H1 (cell line): ENCODE data around the gene AGTR1. TPM values are rescaled to one million over a fixed set of nuclear protein-coding genes. Genes with fewer than 3 reads are reported as not detected.

Experiments
- CEBPB ChIP-seq: IDR thresholded peaks from 2 replicates; pipeline ENCODE4 v1.6.1; 2012; ENCODE audit warnings: low read depth, low read length
- CHD2 ChIP-seq: IDR thresholded peaks from 2 replicates; pipeline ENCODE4 v1.6.1; 2012; ENCODE audit warnings: low read length, improper control_type of control experiment
- CREB1 ChIP-seq: IDR thresholded peaks from 2 replicates; pipeline ENCODE4 v1.6.1; 2012; ENCODE audit warnings: inconsistent platforms
- CTBP2 ChIP-seq: IDR thresholded peaks from 2 replicates; pipeline ENCODE4 v1.7.0; 2011; ENCODE audit warnings: borderline replicate concordance, mild to moderate bottlenecking, moderate library complexity, mixed read lengths, low read length; ENCODE audit not compliant: insufficient read depth, insufficient read length
- EP300 ChIP-seq, 2 experiments: IDR thresholded peaks; 1 replicate in 1 of 2; 2 replicates in 1 of 2; pipeline ENCODE4 v1.6.1; 2011 to 2012; ENCODE audit warnings: low read depth in 2 of 2, low read length in 2 of 2, mild to moderate bottlenecking in 2 of 2, borderline replicate concordance in 1 of 2, inconsistent platforms in 1 of 2, moderate library complexity in 1 of 2
- JUN ChIP-seq: IDR thresholded peaks from 2 replicates; pipeline ENCODE4 v1.6.1; 2011; ENCODE audit warnings: low read depth, mild to moderate bottlenecking, improper control_type of control experiment, low read length
- KDM4A ChIP-seq: IDR thresholded peaks from one replicate; pipeline ENCODE4 v1.7.1; 2012; ENCODE audit warnings: low read depth, mild to moderate bottlenecking, moderate library complexity, low read length, inconsistent platforms; ENCODE audit not compliant: severe bottlenecking
- MAFK ChIP-seq: IDR thresholded peaks from 2 replicates; pipeline ENCODE4 v1.6.1; 2012; ENCODE audit warnings: low read depth, mild to moderate bottlenecking, improper control_type of control experiment, low read length
- POLR2A ChIP-seq, 2 experiments: IDR thresholded peaks; 1 replicate in 1 of 2; 2 replicates in 1 of 2; pipeline ENCODE4 v1.6.1; 2011; ENCODE audit warnings: low read depth in 2 of 2, low read length in 2 of 2, mild to moderate bottlenecking in 2 of 2; ENCODE audit errors: control extremely low read depth in 1 of 2
- POLR2AphosphoS5 ChIP-seq: IDR thresholded peaks from 2 replicates; pipeline ENCODE4 v1.6.1; 2011; ENCODE audit warnings: low read depth, low read length
- SAP30 ChIP-seq: fragments of 300-600 bp; sonication (generic); IDR thresholded peaks from 2 replicates; pipeline ENCODE4 v1.7.1; 2012; ENCODE audit warnings: low read length, moderate library complexity, mild to moderate bottlenecking, inconsistent platforms; ENCODE audit not compliant: insufficient read depth, insufficient replicate concordance
- TAF7 ChIP-seq: optimal IDR thresholded peaks from 2 replicates; pipeline ENCODE3; 2011; ENCODE audit warnings: low read depth, mild to moderate bottlenecking, inconsistent platforms, low read length, moderate library complexity, borderline replicate concordance
- TEAD4 ChIP-seq: IDR thresholded peaks from 2 replicates; pipeline ENCODE4 v1.6.1; 2012; ENCODE audit warnings: low read depth, low read length, inconsistent platforms, mixed read lengths
- polyA plus RNA-seq, 7 experiments: library from polyadenylated mRNA; depleted of rRNA in 3 of 7; stranded (reverse) in 5 of 7; unstranded in 2 of 7; fragments of >200 nt in 5 of 7; fragments of 200-250 nt in 2 of 7; gene quantifications; 1 replicate in 5 of 7; 2 replicates in 1 of 7; 4 replicates in 1 of 7; pipeline versions ENCODE4 v1.2.1 to v1.2.3, GENCODE V29; 2011 to 2013; ENCODE audit warnings: missing spikeins in 2 of 7, mixed read lengths in 2 of 7
- total RNA-seq: library from RNA; stranded (reverse); fragmentation: NEBNext Ultra II Directional; extraction: Animal tissue kit (Norgen Biotek cat#: 25700); gene quantifications from 2 replicates; pipeline ENCODE4 v1.2.1, GENCODE V29; 2021
- TF ChIP-seq, protein P1 (sequence below): IDR thresholded peaks from 2 replicates; pipeline ENCODE4 v1.6.1; 2011; ENCODE audit warnings: low read length, improper control_type of control experiment
- TF ChIP-seq, protein P2 (sequence below), 3 experiments: IDR thresholded peaks; 1 replicate in 2 of 3; 2 replicates in 1 of 3; pipeline versions ENCODE4 v1.5.1 to v1.6.1; 2011; ENCODE audit warnings: low read length in 3 of 3, mild to moderate bottlenecking in 3 of 3, inconsistent platforms in 2 of 3, low read depth in 1 of 3, moderate library complexity in 1 of 3; ENCODE audit not compliant: insufficient read depth in 1 of 3; ENCODE audit errors: control extremely low read depth in 1 of 3
- TF ChIP-seq, protein P3 (sequence below): IDR thresholded peaks from 2 replicates; pipeline ENCODE4 v1.6.1; 2012; ENCODE audit warnings: low read length, inconsistent platforms
- TF ChIP-seq, protein P4 (sequence below): IDR thresholded peaks from 2 replicates; pipeline ENCODE4 v1.6.1; 2012; ENCODE audit warnings: inconsistent platforms

The AGTR1 gene
- total and polyA plus RNA-seq, 2 of the 8 experiments (the other 6 are each of a cell fraction or from before 2014, with no cell fraction given): 0.03 TPM; not detected in 1

DNA sequence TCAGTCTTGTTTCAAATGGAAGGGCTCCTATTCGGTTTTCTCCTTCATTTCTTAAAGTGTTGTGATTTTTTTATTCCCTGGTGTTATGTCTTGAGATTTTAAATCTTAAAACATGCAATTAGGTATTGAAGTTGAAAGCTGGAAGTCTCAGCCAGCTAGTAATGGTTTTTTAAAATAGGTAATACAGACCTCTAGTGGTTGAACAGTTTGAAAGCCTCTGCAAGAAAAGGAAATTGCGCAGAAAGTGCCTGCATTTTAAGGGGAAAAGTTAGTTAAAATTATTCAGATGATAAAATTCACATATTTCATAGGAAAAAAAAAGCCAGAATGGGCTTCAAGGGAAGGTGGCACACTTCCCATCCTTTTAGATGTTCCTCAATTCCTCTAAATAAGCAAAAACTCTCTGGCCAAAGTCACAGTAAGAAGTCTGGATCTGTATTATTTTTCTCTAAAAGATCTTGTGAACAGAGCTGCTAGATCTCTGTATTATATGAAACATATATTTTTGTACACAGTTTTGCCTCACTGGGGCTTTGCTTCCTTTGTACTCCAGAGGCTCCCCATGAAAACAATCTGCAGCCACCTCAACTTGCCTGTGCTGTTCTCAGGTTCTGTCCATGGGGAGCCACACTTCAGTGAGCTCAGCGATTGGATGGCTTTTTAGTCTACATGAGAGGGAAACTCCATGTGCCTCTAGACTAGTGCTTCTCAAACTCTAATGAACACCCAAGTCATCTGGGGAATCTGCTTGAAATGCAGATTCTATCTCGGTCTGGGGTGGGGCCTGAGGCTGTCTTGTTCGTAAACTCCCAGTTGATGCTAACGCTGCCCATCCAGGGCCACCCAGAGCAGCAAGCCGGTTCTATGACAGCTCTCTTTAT lies 21.5 kb downstream of the AGTR1 start (continued):
- TF ChIP-seq, protein P1, sequence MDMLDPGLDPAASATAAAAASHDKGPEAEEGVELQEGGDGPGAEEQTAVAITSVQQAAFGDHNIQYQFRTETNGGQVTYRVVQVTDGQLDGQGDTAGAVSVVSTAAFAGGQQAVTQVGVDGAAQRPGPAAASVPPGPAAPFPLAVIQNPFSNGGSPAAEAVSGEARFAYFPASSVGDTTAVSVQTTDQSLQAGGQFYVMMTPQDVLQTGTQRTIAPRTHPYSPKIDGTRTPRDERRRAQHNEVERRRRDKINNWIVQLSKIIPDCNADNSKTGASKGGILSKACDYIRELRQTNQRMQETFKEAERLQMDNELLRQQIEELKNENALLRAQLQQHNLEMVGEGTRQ: no peak
- TF ChIP-seq, protein P2, sequence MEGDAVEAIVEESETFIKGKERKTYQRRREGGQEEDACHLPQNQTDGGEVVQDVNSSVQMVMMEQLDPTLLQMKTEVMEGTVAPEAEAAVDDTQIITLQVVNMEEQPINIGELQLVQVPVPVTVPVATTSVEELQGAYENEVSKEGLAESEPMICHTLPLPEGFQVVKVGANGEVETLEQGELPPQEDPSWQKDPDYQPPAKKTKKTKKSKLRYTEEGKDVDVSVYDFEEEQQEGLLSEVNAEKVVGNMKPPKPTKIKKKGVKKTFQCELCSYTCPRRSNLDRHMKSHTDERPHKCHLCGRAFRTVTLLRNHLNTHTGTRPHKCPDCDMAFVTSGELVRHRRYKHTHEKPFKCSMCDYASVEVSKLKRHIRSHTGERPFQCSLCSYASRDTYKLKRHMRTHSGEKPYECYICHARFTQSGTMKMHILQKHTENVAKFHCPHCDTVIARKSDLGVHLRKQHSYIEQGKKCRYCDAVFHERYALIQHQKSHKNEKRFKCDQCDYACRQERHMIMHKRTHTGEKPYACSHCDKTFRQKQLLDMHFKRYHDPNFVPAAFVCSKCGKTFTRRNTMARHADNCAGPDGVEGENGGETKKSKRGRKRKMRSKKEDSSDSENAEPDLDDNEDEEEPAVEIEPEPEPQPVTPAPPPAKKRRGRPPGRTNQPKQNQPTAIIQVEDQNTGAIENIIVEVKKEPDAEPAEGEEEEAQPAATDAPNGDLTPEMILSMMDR (IDR thresholded peaks at IDR 0.05; ENCODE audit: control extremely low read depth in 1 of 3, insufficient read depth in 1 of 3, low read depth in 1 of 3, low read length in 3 of 3): peak in 2 of 3 experiments; percentile 15 to 16; a peak in 2 of 4 replicates
- TF ChIP-seq SAP30: no peak
- no peak for TF ChIP-seq JUN
- TF ChIP-seq KDM4A: no peak
- TF ChIP-seq CTBP2: no peak
- no peak for TF ChIP-seq CREB1
- TF ChIP-seq CHD2: no peak
- no peak for TF ChIP-seq CEBPB
- TF ChIP-seq MAFK: no peak
- no peak for TF ChIP-seq TEAD4
- TF ChIP-seq POLR2A (IDR thresholded peaks at IDR 0.05; ENCODE audit: control extremely low read depth in 1 of 2, low read depth in 2 of 2, low read length in 2 of 2): no peak
- TF ChIP-seq TAF7: no peak
- TF ChIP-seq EP300 (IDR thresholded peaks at IDR 0.05; ENCODE audit: borderline replicate concordance in 1 of 2, low read depth in 2 of 2, low read length in 2 of 2): no peak
- TF ChIP-seq, protein P3, sequence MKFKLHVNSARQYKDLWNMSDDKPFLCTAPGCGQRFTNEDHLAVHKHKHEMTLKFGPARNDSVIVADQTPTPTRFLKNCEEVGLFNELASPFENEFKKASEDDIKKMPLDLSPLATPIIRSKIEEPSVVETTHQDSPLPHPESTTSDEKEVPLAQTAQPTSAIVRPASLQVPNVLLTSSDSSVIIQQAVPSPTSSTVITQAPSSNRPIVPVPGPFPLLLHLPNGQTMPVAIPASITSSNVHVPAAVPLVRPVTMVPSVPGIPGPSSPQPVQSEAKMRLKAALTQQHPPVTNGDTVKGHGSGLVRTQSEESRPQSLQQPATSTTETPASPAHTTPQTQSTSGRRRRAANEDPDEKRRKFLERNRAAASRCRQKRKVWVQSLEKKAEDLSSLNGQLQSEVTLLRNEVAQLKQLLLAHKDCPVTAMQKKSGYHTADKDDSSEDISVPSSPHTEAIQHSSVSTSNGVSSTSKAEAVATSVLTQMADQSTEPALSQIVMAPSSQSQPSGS: no peak
- TF ChIP-seq, protein P4, sequence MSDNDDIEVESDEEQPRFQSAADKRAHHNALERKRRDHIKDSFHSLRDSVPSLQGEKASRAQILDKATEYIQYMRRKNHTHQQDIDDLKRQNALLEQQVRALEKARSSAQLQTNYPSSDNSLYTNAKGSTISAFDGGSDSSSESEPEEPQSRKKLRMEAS: peak; percentile 72
- no peak for TF ChIP-seq POLR2AphosphoS5
